Measurements from ENCODE around the gene STARD5. TPM values are rescaled to one million over a fixed set of nuclear protein-coding genes. Genes with fewer than 3 reads are reported as not detected.

The STARD5 gene
- total RNA-seq, 4 donors from 2014 or later: 11.2 to 54.5 (median 41.3) TPM

DNA sequence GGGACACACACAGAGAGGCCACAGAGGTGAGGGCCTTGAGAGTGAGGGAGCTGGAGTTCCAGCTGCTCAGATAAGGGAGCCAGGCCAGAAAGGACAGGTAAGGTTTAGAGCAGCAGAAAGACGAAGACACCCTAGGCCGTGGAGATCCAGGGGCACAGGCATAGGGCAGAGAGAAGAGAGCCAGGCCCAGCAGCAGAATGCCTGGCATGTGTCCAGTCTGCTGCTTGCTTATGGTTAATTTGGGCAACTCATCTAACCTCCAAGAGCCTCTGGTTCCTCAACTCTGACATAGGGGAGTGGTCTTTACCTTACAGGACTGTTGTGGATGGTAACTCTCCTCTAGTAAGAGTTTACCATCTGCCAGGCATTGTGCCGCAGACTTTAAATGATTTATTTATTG, 35.9 kb downstream of the STARD5 start:
- intact Hi-C loops (cut with DNase I; ENCODE audit: low total_unique reads): no loop called here
- DNase-seq: peak; percentile 3
- H3K27me3 ChIP-seq: no peaks in the 10 kb centered on the region
- H3K9me3 ChIP-seq: no peaks in the 10 kb centered on the region
- H3K36me3 ChIP-seq: no peaks in the 10 kb centered on the region
- no peak overlapping the region for H3K4me3 ChIP-seq
- H3K27ac ChIP-seq: no peak overlapping the region
- in situ Hi-C loops (cut with MboI; ENCODE audit: low pct_ligation_motif_present in 1 of 4, low pct_unique_long_range_greater_than_20kb in 1 of 4, low sequenced_read_pairs in 3 of 4): no loop called here
- 86 to 91% methylated on average over 3 of the region's 3 CpGs for WGBS, 2 donors (ENCODE audit: low coverage in 1 of 2)
- H3K4me1 ChIP-seq: peaks cover 0 to 4% (median 0%) of the 10 kb centered on the region in 4 donors
- TF ChIP-seq, protein P1, sequence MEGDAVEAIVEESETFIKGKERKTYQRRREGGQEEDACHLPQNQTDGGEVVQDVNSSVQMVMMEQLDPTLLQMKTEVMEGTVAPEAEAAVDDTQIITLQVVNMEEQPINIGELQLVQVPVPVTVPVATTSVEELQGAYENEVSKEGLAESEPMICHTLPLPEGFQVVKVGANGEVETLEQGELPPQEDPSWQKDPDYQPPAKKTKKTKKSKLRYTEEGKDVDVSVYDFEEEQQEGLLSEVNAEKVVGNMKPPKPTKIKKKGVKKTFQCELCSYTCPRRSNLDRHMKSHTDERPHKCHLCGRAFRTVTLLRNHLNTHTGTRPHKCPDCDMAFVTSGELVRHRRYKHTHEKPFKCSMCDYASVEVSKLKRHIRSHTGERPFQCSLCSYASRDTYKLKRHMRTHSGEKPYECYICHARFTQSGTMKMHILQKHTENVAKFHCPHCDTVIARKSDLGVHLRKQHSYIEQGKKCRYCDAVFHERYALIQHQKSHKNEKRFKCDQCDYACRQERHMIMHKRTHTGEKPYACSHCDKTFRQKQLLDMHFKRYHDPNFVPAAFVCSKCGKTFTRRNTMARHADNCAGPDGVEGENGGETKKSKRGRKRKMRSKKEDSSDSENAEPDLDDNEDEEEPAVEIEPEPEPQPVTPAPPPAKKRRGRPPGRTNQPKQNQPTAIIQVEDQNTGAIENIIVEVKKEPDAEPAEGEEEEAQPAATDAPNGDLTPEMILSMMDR (IDR thresholded peaks at IDR 0.05): no peak
- TF ChIP-seq POLR2A (IDR thresholded peaks at IDR 0.05) (no peak), POLR2AphosphoS5 (IDR thresholded peaks at IDR 0.05) (no peak), EP300 (IDR thresholded peaks at IDR 0.05; ENCODE audit: low read depth) (no peak)

DNA sequence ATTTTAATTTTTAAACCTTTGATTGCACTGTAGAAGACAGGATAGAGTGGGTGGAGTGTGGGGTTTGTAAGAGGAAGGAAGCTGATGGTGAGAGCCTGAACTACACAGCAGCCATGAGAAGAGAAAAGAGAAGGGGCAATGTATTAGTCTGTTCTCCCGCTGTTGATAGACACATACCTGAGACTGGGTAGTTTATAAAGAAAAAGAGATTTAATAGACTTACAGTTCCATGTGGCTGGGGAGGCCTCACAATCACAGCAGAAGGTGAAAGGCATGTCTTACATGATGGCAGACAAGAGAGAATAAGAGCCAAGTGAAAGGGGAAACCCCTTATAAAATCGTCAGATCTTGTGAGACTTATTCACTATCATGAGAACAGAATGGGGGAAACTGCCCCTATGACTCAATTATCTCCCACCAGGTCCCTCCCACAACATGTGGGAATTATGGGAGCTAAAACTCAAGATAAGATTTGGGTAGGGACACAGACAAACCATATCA, 37.3 kb downstream of the STARD5 start:
- in situ Hi-C loops (cut with MboI; ENCODE audit: low pct_ligation_motif_present in 1 of 4, low pct_unique_long_range_greater_than_20kb in 1 of 4, low sequenced_read_pairs in 3 of 4): no loop called here
- Histone ChIP-seq H3K4me1 (peaks cover 0 to 4% (median 0%) of the 10 kb centered on the region in 4 donors), H3K27me3 (no peaks in the 10 kb centered on the region), H3K9me3 (no peaks in the 10 kb centered on the region), H3K36me3 (no peaks in the 10 kb centered on the region), H3K27ac (peak overlapping the region in 2 of 4 donors; percentile 13 to 21), H3K4me3 (no peak overlapping the region)
- intact Hi-C loops (cut with DNase I; ENCODE audit: low total_unique reads): no loop called here
- 70 to 88% methylated on average over 2 of the region's 2 CpGs for WGBS, 2 donors (ENCODE audit: low coverage in 1 of 2)
- no peak for TF ChIP-seq POLR2A (IDR thresholded peaks at IDR 0.05)
- peak; percentile 6 for DNase-seq

DNA sequence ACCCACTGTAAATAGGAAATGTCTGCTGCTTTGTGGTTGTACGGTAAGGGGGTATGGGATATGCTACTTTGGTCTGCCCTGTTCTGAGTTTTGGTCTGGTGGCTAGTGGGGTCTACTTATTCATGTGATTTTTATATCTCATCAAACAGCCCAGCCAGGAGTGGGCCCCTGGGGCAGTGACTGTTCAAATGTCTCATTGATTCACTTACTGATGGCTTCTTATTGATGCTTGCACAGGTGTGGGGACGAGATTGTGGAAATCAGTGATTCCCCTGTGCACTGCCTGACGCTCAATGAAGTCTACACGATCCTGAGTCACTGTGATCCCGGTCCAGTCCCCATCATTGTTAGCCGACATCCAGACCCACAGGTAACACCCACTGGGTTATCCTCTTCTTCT, 38.5 kb downstream of the STARD5 start:
- Histone ChIP-seq H3K4me3 (no peak overlapping the region), H3K27me3 (no peaks in the 10 kb centered on the region), H3K4me1 (peaks cover 4 to 12% (median 8%) of the 10 kb centered on the region in 4 donors), H3K9me3 (no peaks in the 10 kb centered on the region), H3K36me3 (no peaks in the 10 kb centered on the region), H3K27ac (peak overlapping the region in 1 of 4 donors; percentile 55)
- peak; percentile 2 for DNase-seq
- intact Hi-C loops (cut with DNase I; ENCODE audit: low total_unique reads) (no loop called here), in situ Hi-C loops (cut with MboI; ENCODE audit: low pct_ligation_motif_present in 1 of 4, low pct_unique_long_range_greater_than_20kb in 1 of 4, low sequenced_read_pairs in 3 of 4) (no loop called here)
- 95 to 100% methylated on average over 1 to 6 of the region's 6 CpGs for WGBS, 2 donors (ENCODE audit: low coverage in 1 of 2)
- TF ChIP-seq POLR2A (IDR thresholded peaks at IDR 0.05): no peak

DNA sequence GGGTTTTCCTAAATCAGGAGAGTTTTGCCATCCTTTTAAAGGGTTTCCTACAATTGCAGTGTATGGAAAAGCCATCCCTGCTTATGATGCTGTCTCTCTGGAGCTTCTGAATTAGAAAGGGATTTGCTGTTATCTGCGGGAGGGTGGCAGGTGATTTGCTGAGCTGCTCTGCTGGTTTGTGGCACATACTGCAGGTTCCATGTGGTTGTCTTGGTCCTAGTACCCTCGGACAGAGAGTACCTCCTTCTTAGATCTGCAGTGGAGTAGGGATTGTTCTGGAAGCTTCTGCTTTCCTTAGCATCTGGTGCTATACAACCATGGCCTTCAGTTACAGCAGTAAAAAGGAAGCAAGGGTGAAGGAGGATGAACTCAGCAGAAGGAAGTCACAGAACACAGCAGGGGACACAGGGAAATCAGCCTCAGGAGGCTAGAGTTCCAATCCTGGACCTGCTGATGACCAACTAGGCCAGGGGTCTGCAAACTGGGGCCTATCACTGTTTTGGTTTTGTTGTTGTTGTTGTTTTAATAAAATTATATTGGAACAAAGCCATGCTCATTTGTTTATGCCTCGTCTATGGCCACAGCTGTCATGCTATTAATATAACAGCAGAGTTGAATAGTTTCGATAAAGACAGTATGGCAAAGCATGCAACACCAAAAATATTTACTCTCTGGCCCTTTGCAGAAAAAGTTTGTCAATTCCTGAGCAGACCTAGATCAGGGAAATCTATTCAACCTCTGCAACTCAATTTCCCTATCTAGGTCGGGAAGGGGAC, 39.5 kb downstream of the STARD5 start:
- intact Hi-C loops (cut with DNase I; ENCODE audit: low total_unique reads) (no loop called here), in situ Hi-C loops (cut with MboI; ENCODE audit: low pct_ligation_motif_present in 1 of 4, low pct_unique_long_range_greater_than_20kb in 1 of 4, low sequenced_read_pairs in 3 of 4) (loop anchor here in 1 of 4 donors (5.0 kb wide), 1 partner anchor 118 kb away; no protein-coding TSS in a partner anchor)
- Histone ChIP-seq H3K4me3 (no peak overlapping the region), H3K27ac (peak overlapping the region in 3 of 4 donors; percentile 22 to 55 (median 36)), H3K36me3 (no peaks in the 10 kb centered on the region), H3K9me3 (no peaks in the 10 kb centered on the region), H3K4me1 (peaks cover 4 to 22% (median 12%) of the 10 kb centered on the region in 4 donors), H3K27me3 (no peaks in the 10 kb centered on the region)
- TF ChIP-seq, protein P1 (IDR thresholded peaks at IDR 0.05): no peak
- TF ChIP-seq POLR2A (IDR thresholded peaks at IDR 0.05) (no peak), POLR2AphosphoS5 (IDR thresholded peaks at IDR 0.05) (no peak), EP300 (IDR thresholded peaks at IDR 0.05; ENCODE audit: low read depth) (no peak)
- peak; percentile 5 for DNase-seq
- WGBS, 2 donors (ENCODE audit: low coverage in 1 of 2): 70 to 76% methylated on average over 5 of the region's 5 CpGs

DNA sequence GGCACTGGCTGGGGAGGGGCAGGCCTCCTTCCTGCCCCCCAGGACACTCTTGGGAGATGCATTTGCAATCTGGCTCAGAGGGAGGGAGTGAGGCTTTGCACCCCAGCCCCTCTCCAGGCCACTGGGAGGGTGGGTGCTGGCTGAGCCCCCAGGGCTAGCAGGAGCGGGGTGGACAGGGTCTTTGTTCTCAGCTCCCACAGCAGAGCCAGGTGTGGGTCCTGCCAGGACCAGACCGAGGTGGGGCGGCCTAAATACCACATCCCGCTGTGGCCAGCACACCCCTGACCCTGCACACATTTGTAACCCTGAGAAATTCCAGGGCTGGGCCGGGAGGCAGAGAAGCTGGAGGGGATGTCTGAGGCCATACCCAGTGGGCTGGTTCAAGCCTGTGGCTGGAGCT, 41.0 kb downstream of the STARD5 start:
- DNase-seq: peak; percentile 5
- TF ChIP-seq, protein P1 (IDR thresholded peaks at IDR 0.05): no peak
- TF ChIP-seq EP300 (IDR thresholded peaks at IDR 0.05; ENCODE audit: low read depth) (no peak), POLR2A (IDR thresholded peaks at IDR 0.05) (no peak), POLR2AphosphoS5 (IDR thresholded peaks at IDR 0.05) (no peak)
- intact Hi-C loops (cut with DNase I; ENCODE audit: low total_unique reads) (no loop called here), in situ Hi-C loops (cut with MboI; ENCODE audit: low pct_ligation_motif_present in 1 of 4, low pct_unique_long_range_greater_than_20kb in 1 of 4, low sequenced_read_pairs in 3 of 4) (loop anchor here in 1 of 4 donors (5.0 kb wide), 1 partner anchor 119 kb away; no protein-coding TSS in a partner anchor)
- Histone ChIP-seq H3K9me3 (no peaks in the 10 kb centered on the region), H3K4me1 (peaks cover 4 to 23% (median 13%) of the 10 kb centered on the region in 4 donors), H3K4me3 (no peak overlapping the region), H3K27me3 (no peaks in the 10 kb centered on the region), H3K27ac (no peak overlapping the region), H3K36me3 (no peaks in the 10 kb centered on the region)
- WGBS, 2 donors (ENCODE audit: low coverage in 1 of 2): 92% methylated on average over 5 of the region's 5 CpGs; no CpG with 5 or more reads in 1 of the 2 donors

All from transverse colon (tissue), 4 donors.